Measurements from ENCODE around the gene TOP2A.
"Not testable (repeated sequence)": the region's sequence is repeated elsewhere in the genome, so short reads cannot be mapped to it uniquely, and the experiment has no call there.

TOP2A gene

DNA sequence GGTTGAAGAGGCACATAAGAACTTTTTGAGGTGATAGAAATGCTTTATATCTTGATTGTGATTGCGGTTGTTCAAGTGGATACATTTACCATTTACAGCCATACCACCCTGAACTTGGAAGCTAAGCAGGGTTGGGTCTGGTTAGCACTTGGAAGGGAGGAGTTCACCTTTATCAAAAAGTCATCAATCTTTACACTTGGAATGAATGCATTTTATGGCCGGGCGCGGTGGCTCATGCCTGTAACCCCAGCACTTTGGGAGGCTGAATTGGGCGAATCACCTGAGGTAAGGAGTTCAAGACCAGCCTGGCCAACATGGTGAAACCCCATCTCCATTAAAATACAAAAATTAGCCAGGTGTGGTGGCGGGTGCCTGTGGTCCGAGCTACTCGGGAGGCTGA lies 43.7 kb downstream of the TOP2A start:
- FAIRE-seq, result no peak

DNA sequence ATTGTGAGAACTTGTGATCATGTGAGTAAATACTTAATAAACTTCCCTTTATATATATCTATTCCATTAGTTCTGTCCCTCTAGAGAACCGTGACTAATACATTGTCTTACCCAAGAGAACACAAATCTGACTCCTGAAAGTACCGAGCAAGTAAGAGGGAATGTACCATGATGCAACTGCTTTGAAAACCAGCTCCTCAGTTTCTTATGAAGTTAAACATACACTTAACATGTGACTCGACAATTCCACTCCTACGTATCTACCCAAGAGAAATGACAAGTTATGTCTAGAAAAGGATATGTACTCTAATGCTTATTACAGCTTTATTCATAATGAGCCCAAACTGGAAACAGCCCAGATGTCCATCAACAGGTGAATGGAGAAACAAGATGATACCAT lies 44.4 kb downstream of the TOP2A start:
- no peak for FAIRE-seq

GRCh38 chr17:40372644-40373043 lies 45.1 kb downstream of the TOP2A start:
- not testable (repeated sequence) for FAIRE-seq

GRCh38 chr17:40372031-40372430 lies 45.7 kb downstream of the TOP2A start:
- no peak for FAIRE-seq

DNA sequence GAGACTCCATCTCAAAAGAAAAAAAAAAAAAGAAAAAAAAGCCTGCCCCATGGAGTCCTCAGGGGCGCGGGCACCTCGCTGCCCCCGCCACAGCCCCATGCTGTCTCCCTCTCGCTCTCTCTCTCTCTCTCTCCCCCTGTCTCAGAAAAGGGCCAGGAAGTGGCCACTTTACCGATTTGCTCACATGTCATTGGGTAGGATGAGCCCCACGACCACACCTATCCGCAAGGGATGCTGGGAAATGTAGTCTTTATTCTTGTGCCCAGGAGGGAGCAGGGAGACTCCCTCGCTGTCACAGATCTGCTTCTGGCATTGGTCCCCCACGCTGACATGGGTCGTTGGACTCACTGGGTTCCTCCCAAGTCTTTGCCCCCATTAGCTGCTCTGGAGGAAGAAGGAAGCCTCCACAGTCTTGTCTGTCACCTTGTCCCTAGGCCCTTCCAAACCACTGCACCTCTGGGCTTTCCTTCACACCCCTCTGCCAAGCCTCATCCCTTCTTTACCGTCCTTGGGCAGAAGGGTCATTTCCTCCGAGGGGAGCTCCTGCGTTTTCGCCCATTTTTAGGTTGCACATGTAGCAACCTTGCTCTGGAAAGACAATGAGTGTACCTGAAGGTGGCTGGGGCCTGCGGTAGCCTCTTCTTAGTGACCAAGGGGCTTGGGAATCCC lies 46.3 kb downstream of the TOP2A start:
- FAIRE-seq, result no peak

DNA sequence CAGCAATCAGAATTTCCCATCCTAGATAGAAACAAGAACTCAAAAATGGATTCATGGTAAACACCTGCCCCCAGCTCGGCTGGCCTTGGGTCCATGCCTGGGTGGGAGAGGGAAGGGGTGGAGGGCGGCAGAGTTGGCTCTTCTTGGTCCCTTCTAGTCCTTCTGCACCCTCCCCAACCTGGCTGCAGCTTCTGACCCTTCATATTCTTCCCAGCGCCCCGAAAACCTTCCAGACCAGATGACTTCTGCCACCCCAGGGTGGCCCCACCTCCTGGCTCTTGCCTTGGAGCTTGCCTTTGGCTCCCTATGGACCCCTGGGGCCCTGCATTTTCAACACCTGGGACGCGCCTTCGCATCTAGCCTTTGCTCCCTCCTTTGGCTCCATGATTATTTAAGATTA lies 47.8 kb downstream of the TOP2A start:
- FAIRE-seq, result no peak

- not testable (repeated sequence) for FAIRE-seq
Observed at GRCh38 chr17:40367728-40368127, 50.0 kb downstream of the TOP2A start.

GRCh38 chr17:40366861-40367518 lies 50.7 kb downstream of the TOP2A start:
- FAIRE-seq, result no peak

GRCh38 chr17:40366076-40366860 lies 51.4 kb downstream of the TOP2A start:
- FAIRE-seq, result no peak

DNA sequence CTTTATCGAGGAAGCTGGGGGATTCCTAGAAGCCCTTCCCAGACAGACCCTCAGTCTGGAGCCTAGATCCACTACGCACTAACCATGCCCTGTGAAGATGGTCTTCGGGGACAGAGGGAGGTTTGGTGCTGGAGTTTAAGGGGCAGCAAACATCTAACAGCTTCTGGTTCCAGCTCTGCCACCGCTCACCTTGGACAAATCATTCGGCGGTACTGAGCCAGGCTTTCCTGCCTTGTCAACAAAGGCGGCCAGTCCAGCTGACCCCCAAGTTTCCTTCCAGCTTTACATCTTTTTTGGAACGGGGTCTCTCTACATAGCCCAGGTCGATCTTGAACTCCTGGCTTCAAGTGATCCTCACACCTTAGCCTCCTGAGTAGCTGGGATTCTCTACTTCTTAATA lies 52.8 kb downstream of the TOP2A start:
- FAIRE-seq, result no peak

DNA sequence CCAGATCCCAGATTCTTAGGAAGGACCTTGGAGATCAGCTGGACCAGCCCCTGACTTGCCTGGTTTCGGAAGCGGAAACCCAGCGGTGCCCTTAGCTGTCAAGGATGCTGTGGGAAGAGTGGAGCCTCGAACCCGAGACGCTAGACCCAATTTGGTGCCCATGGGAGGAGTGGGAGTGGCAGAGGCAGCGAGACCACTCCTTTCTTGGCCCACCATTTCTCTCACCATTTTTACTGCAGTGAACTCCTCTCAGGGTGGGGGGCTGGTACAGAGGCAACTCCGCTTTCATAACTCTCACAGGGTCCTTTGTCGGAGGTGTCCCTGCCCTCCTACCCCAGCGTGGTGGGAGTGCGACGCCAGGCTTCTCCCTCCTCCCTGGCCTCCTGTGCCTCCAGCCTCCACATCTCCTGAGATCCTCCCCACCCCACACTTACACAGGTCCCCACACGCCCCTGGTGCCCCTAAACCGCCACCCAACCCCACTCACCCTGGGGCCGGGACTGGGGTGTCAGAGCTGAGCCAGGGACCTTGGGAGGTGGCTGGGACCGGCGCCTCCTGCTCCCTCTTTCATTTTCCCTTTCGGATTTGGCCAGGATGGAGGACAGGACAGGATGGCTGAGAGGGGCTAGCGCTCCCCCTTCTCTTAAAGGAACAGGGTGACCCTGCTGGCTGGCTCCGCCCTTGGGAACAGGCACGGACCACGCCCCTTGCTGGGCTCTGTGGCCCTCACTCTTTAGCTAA lies 53.4 kb downstream of the TOP2A start, which contains the start of gene GJD3:
Gene GJD3 (minus strand): TSS at position 617 of the 741 bp plus-strand sequence. CDS start 922 bp downstream, outside the sequence.
- FAIRE-seq, result no peak

DNA sequence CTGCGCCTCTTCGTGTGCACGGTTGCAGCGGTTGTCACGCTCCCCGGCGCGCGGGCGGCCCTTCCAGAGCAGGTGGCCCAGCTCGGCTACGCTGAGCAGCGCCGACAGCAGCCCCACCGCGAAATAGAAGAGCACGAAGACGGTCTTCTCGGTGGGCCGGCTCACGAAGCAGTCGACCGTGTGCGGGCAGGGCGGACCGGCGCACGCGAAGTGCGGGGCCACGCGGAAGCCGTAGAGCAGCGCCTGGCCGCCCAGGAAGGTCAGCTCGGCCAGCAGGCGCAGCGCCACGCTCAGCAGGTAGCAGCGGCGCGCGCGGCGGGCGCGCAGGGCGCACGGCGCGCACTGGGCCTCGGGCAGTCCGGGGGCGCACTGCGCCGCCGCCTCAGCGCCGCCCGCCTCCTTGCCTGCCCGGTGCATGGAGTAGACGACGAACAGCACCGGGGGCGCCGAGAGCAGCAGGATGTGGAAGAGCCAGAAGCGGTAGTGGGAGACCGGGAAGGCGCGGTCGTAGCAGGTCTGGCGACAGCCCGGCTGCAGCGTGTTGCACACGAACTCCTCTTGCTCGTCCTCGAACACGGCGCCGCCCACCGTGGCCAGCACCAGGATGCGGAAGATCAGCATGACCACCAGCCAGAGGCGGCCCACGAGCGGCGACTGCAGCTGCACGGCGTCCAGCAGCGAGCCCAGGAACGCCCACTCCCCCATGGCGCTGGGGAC lies 54.4 kb downstream of the TOP2A start:
- no peak for FAIRE-seq

GRCh38 chr17:40362696-40363110 lies 55.0 kb downstream of the TOP2A start:
- no peak for FAIRE-seq

DNA sequence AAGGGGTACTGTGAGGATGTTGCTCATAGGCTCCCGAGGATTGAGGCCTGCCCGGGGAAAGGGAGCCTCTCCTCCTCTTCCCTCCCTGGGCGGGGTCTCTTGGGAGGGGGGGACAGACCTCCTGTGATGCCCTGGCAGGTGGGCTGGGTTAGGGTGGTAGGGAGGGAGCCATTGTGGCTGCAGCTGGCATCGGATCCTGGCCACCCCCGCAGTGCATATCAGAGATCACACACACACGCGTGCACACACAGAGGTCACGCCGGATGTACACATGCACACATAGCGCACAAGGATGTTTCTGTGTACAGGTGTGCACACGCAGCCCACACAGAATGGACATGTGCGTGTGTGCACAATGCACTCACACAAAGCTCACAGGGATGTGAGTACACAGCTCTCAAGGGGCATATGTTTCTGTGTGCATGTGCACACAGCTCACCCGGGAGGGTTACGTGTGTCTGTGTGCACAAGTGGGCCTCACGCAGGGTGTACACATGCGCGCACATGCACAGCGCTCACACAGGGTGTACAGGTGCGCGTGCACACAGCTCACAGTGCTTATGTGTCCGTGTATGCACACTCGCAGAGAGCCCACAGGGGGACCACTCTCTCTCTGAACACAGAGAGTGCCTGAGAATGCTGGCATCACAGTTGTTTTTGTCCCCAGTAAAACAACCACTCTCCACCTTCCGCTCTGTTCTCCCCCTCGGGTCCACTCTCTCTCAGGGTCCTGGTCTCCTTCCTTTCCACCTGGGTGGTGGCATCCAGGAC lies 55.6 kb downstream of the TOP2A start:
- no peak for FAIRE-seq

- FAIRE-seq, result no peak
Observed at GRCh38 chr17:40361063-40361924, 56.4 kb downstream of the TOP2A start.

GRCh38 chr17:40360091-40360490 lies 57.6 kb downstream of the TOP2A start:
- FAIRE-seq, result no peak

GRCh38 chr17:40358323-40359038 lies 59.2 kb downstream of the TOP2A start:
- peak; percentile 80 for FAIRE-seq

- no peak for FAIRE-seq
Observed at GRCh38 chr17:40356990-40357881, 60.5 kb downstream of the TOP2A start.

All from colon (tissue), 2 donors.